HepG2 (cell line): ENCODE data around the gene CARMIL3. TPM values are rescaled to one million over a fixed set of nuclear protein-coding genes. Genes with fewer than 3 reads are reported as not detected.
A peak's percentile ranks its signal among the peaks of the same experiment; 100 is the strongest.

ENCODE experiments used
- CBX5 ChIP-seq: sonication (generic); formaldehyde crosslinking; IDR thresholded peaks from 2 replicates; pipeline ENCODE4 v1.4.0; 2020; ENCODE audit warnings: missing genetic modification reagents, borderline replicate concordance
- CENPBD1 ChIP-seq: sonication (generic); formaldehyde crosslinking; IDR thresholded peaks from 2 replicates; pipeline ENCODE4 v1.8.0; 2022; ENCODE audit warnings: missing genetic modification reagents, low read depth, mild to moderate bottlenecking, borderline replicate concordance
- FOXP4 ChIP-seq: sonication (generic); formaldehyde crosslinking; IDR thresholded peaks from 2 replicates; pipeline ENCODE4 v1.4.0; 2020; ENCODE audit warnings: missing genetic modification reagents
- HMGA1 ChIP-seq: sonication (generic); formaldehyde crosslinking; conservative IDR thresholded peaks from 2 replicates; pipeline ENCODE4 v1.4.0; 2020; ENCODE audit warnings: missing genetic modification reagents
- MTF1 ChIP-seq: sonication (generic); formaldehyde crosslinking; IDR thresholded peaks from 2 replicates; pipeline ENCODE4 v1.5.0; 2020; ENCODE audit warnings: missing genetic modification reagents
- MZF1 ChIP-seq: sonication (generic); formaldehyde crosslinking; IDR thresholded peaks from 2 replicates; pipeline ENCODE4 v1.8.1; 2023; ENCODE audit warnings: mild to moderate bottlenecking, missing genetic modification reagents, borderline replicate concordance
- RAD51 ChIP-seq: fragments of 450-650 bp; IDR thresholded peaks from 2 replicates; pipeline ENCODE4 v1.6.1; 2016; ENCODE audit warnings: borderline replicate concordance
- RFXANK ChIP-seq: IDR thresholded peaks from 2 replicates; pipeline ENCODE4 v1.6.1; 2016
- SIX4 ChIP-seq: sonication (generic); formaldehyde crosslinking; IDR thresholded peaks from 2 replicates; pipeline ENCODE4 v1.4.0; 2020; ENCODE audit warnings: missing genetic modification reagents
- SMAD3 ChIP-seq: sonication (generic); formaldehyde crosslinking; IDR thresholded peaks from 2 replicates; pipeline ENCODE4 v1.4.0; 2020; ENCODE audit warnings: missing genetic modification reagents
- SMAD9 ChIP-seq: sonication (generic); formaldehyde crosslinking; IDR thresholded peaks from 2 replicates; pipeline ENCODE4 v1.5.1; 2020; ENCODE audit warnings: mild to moderate bottlenecking, missing genetic modification reagents
- SNAPC2 ChIP-seq: sonication (generic); formaldehyde crosslinking; IDR thresholded peaks from 2 replicates; pipeline ENCODE4 v1.8.1; 2022; ENCODE audit warnings: mild to moderate bottlenecking, missing genetic modification reagents
- ZBTB33 ChIP-seq: sonication (generic); formaldehyde crosslinking; IDR thresholded peaks from 2 replicates; pipeline ENCODE4 v1.4.0; 2020; ENCODE audit warnings: missing genetic modification reagents
- ZMAT3 ChIP-seq: sonication (generic); formaldehyde crosslinking; conservative IDR thresholded peaks from 2 replicates; pipeline ENCODE4 v1.7.0; 2021; ENCODE audit warnings: missing genetic modification reagents
- ZNF143 ChIP-seq: sonication (generic); formaldehyde crosslinking; IDR thresholded peaks from 2 replicates; pipeline ENCODE4 v1.4.0; 2020; ENCODE audit warnings: missing genetic modification reagents
- ZNF33A ChIP-seq: sonication (generic); formaldehyde crosslinking; IDR thresholded peaks from 2 replicates; pipeline ENCODE4 v1.5.1; 2020; ENCODE audit warnings: missing genetic modification reagents, mild to moderate bottlenecking, moderate library complexity, borderline replicate concordance
- ZNF691 ChIP-seq: sonication (generic); formaldehyde crosslinking; IDR thresholded peaks from 2 replicates; pipeline ENCODE4 v1.4.0; 2020; ENCODE audit warnings: missing genetic modification reagents, low read depth, mild to moderate bottlenecking, borderline replicate concordance
- ZNF776 ChIP-seq: sonication (generic); formaldehyde crosslinking; IDR thresholded peaks from 2 replicates; pipeline ENCODE4 v1.4.0; 2020; ENCODE audit warnings: mild to moderate bottlenecking, missing genetic modification reagents
- polyA plus RNA-seq, 8 experiments: library from polyadenylated mRNA; depleted of rRNA in 3 of 8; stranded (reverse) in 7 of 8; unstranded in 1 of 8; fragments of >200 nt; fragmentation: Illumina TruSeq in 4 of 8; extraction: Trizol in 4 of 8; gene quantifications; 2 replicates each; pipeline versions ENCODE4 v1.2.1 to v1.2.3, GENCODE V29; 2011 to 2016; ENCODE audit warnings: low read depth in 4 of 8, missing spikeins in 1 of 8, mixed read lengths in 1 of 8; ENCODE audit not compliant: insufficient read depth in 1 of 8
- total RNA-seq, 5 experiments: library from RNA; depleted of rRNA; stranded (reverse); fragments of >200 nt; fragmentation: Illumina TruSeq; extraction: Trizol; gene quantifications; 2 replicates each; pipeline ENCODE4 v1.2.3, GENCODE V29; 2016; ENCODE audit warnings: low read depth in 1 of 5

The CARMIL3 gene
- total and polyA plus RNA-seq, 2 of the 13 experiments (the other 11 are each of a cell fraction or from before 2014, with no cell fraction given): 0.27 to 0.55 TPM

GRCh38 chr14:24082411-24083080 is 30.7 kb downstream of the CARMIL3 start (continued):
- TF ChIP-seq FOXP4 (CRISPR knock-in tag) (no peak), CBX5 (no peak), CENPBD1 (no peak), ZNF143 (no peak), SNAPC2 (no peak), ZNF776 (0 out of 2 replicates have a peak, but pooled peaks have one; percentile 18), HMGA1 (CRISPR knock-in tag) (no peak), ZBTB33 (CRISPR knock-in tag) (no peak), ZNF33A (CRISPR knock-in tag) (no peak), SMAD9 (CRISPR knock-in tag) (no peak), RAD51 (no peak), ZNF691 (CRISPR knock-in tag) (no peak), ZMAT3 (CRISPR knock-in tag) (no peak), SIX4 (CRISPR knock-in tag) (no peak), MZF1 (CRISPR knock-in tag) (no peak), MTF1 (CRISPR knock-in tag) (no peak), RFXANK (no peak), SMAD3 (CRISPR knock-in tag) (no peak)
